DOHH2 (cell line): ENCODE measurements around the gene TNFRSF19.

ENCODE experiments used
- H3F3A ChIP-seq: fragments of 200-600 bp; sonication (generic), shearing (Covaris generic); 2 replicates; pipeline ENCODE4 v1.6.0; 2016; ENCODE audit warnings: antibody characterized with exemption, mild to moderate bottlenecking; ENCODE audit not compliant: control insufficient read depth, insufficient read depth
- H3K27ac ChIP-seq: fragments of 200-600 bp; sonication (generic); 2 replicates; pipeline ENCODE4 v1.5.1; 2014; ENCODE audit warnings: low read depth, mild to moderate bottlenecking, low read length, moderate library complexity
- H3K27me3 ChIP-seq: fragments of 200-600 bp; sonication (generic); 2 replicates; pipeline ENCODE4 v1.6.1; 2014; ENCODE audit warnings: mild to moderate bottlenecking, low read length, mixed read lengths; ENCODE audit not compliant: control insufficient read depth
- H3K36me3 ChIP-seq: fragments of 200-600 bp; sonication (generic); 2 replicates; pipeline ENCODE4 v1.6.1; 2014; ENCODE audit warnings: mild to moderate bottlenecking, low read length, moderate library complexity, mixed read lengths; ENCODE audit not compliant: control insufficient read depth
- H3K4me1 ChIP-seq: fragments of 200-600 bp; sonication (generic); 2 replicates; pipeline ENCODE4 v1.6.1; 2014; ENCODE audit warnings: mild to moderate bottlenecking, low read length, mixed read lengths; ENCODE audit not compliant: control insufficient read depth
- H3K4me2 ChIP-seq: fragments of 200-600 bp; sonication (generic); 2 replicates; pipeline ENCODE4 v1.6.0; 2014; ENCODE audit warnings: mild to moderate bottlenecking, low read length, moderate library complexity
- H3K4me3 ChIP-seq: fragments of 200-600 bp; sonication (generic); 2 replicates; pipeline ENCODE4 v1.5.1; 2014; ENCODE audit warnings: mild to moderate bottlenecking, low read length, mixed read lengths
- H3K79me2 ChIP-seq: fragments of 200-600 bp; sonication (generic); 2 replicates; pipeline ENCODE4 v1.6.1; 2014; ENCODE audit warnings: mild to moderate bottlenecking, low read length, mixed read lengths; ENCODE audit not compliant: control insufficient read depth
- H3K9me2 ChIP-seq: fragments of 200-600 bp; sonication (generic); replicated peaks from 2 replicates; pipeline ENCODE4 v1.6.1; 2014; ENCODE audit warnings: mild to moderate bottlenecking, low read length, mixed read lengths; ENCODE audit not compliant: control insufficient read depth
- H3K9me3 ChIP-seq: fragments of 200-600 bp; sonication (generic); 2 replicates; pipeline ENCODE4 v1.6.1; 2014; ENCODE audit warnings: antibody characterized with exemption, low read length, mixed read lengths; ENCODE audit not compliant: control insufficient read depth, insufficient read depth
- H4K20me1 ChIP-seq: fragments of 200-600 bp; sonication (generic); 2 replicates; pipeline ENCODE4 v1.6.0; 2014; ENCODE audit warnings: low read depth, mild to moderate bottlenecking, antibody characterized with exemption, low read length, moderate library complexity; ENCODE audit not compliant: control insufficient read depth, insufficient read depth
- CTCF ChIP-seq: fragments of 200-600 bp; sonication (generic); IDR thresholded peaks from one replicate; pipeline ENCODE4 v1.5.1; 2014; ENCODE audit warnings: antibody characterized with exemption, mild to moderate bottlenecking, low read depth, low read length; ENCODE audit not compliant: poor library complexity, severe bottlenecking
- EZH2phosphoT487 ChIP-seq: fragments of 200-600 bp; sonication (generic); IDR thresholded peaks from 2 replicates; pipeline ENCODE4 v1.6.1; 2017; ENCODE audit warnings: borderline replicate concordance, mild to moderate bottlenecking, antibody characterized with exemption, low read length, moderate library complexity, mixed read lengths

Gene TNFRSF19

DNA sequence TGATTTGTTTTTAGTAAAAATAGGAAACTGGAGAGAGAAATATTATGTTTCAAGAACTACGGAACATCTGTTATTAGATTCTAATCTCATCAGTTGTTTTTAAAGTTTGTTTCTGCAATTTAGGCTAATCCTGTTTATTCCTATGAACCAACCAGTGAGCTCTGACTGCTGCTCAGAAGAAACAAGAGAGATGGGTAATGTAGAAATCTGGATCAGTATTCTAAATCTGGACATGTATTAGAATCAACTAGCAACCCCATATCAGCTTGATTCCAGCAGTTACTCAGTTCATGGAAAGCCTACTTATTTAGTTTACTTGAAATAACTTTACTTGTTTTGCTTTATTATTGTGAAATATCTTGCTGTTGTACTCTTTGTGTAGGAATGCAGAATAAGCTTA lies 115.2 kb downstream of the TNFRSF19 start:
- Histone ChIP-seq H3K9me2 (no peaks in the 10 kb centered on the region), H3K27me3 (no peaks in the 10 kb centered on the region)

DNA sequence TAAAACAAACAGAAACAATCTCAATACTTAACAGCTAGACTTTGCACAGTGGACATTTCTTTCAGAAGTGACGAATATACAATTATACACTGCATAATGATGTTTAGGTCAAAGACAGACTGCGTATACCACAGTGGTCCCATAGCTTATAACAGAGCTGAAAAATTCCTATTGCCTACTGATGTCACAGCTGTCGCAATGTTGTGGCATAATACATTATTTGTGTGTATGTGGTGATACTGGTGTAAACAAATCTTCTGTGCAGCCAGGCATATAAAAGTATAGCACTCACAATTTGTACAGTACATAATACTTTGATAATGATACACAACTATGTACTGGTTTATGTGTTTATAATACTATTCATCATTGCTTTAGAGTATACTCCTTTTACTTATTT lies 116.7 kb downstream of the TNFRSF19 start:
- Histone ChIP-seq H3K79me2 (no peaks in the 10 kb centered on the region), H4K20me1 (no peaks in the 10 kb centered on the region), H3K4me2 (no peak overlapping the region), H3K9me3 (no peaks in the 10 kb centered on the region), H3K9me2 (no peaks in the 10 kb centered on the region), H3K4me1 (no peaks in the 10 kb centered on the region), H3K27ac (no peak overlapping the region), H3F3A (no peaks in the 10 kb centered on the region), H3K36me3 (no peaks in the 10 kb centered on the region), H3K27me3 (no peaks in the 10 kb centered on the region), H3K4me3 (no peak overlapping the region)
- TF ChIP-seq CTCF (no peak), EZH2phosphoT487 (no peak)

More for the DNA sequence above, 115.2 kb downstream of the TNFRSF19 start:
- H4K20me1 ChIP-seq: no peaks in the 10 kb centered on the region
- TF ChIP-seq EZH2phosphoT487 (no peak), CTCF (no peak)
- H3K4me1 ChIP-seq: no peaks in the 10 kb centered on the region
- no peaks in the 10 kb centered on the region for H3K9me3 ChIP-seq
- no peaks in the 10 kb centered on the region for H3K36me3 ChIP-seq
- no peaks in the 10 kb centered on the region for H3F3A ChIP-seq
- no peak overlapping the region for H3K27ac ChIP-seq
- H3K4me3 ChIP-seq: no peak overlapping the region
- H3K79me2 ChIP-seq: no peaks in the 10 kb centered on the region
- no peak overlapping the region for H3K4me2 ChIP-seq

GRCh38 chr13:23687614-23688013 lies 117.4 kb downstream of the TNFRSF19 start:
- Histone ChIP-seq H3K36me3 (no peaks in the 10 kb centered on the region), H3K4me1 (no peaks in the 10 kb centered on the region), H3K4me3 (no peak overlapping the region), H3K79me2 (no peaks in the 10 kb centered on the region), H4K20me1 (no peaks in the 10 kb centered on the region), H3K9me3 (no peaks in the 10 kb centered on the region), H3F3A (no peaks in the 10 kb centered on the region), H3K27ac (no peak overlapping the region), H3K9me2 (no peaks in the 10 kb centered on the region), H3K4me2 (no peak overlapping the region), H3K27me3 (no peaks in the 10 kb centered on the region)
- TF ChIP-seq EZH2phosphoT487: no peak
- TF ChIP-seq CTCF: no peak

GRCh38 chr13:23688336-23688735 lies 118.1 kb downstream of the TNFRSF19 start:
- Histone ChIP-seq H3K4me3 (no peak overlapping the region), H3K27me3 (no peaks in the 10 kb centered on the region), H3F3A (no peaks in the 10 kb centered on the region), H3K9me3 (no peaks in the 10 kb centered on the region), H3K27ac (no peak overlapping the region), H3K4me2 (no peak overlapping the region), H4K20me1 (no peaks in the 10 kb centered on the region), H3K36me3 (no peaks in the 10 kb centered on the region), H3K79me2 (no peaks in the 10 kb centered on the region), H3K4me1 (no peaks in the 10 kb centered on the region), H3K9me2 (no peaks in the 10 kb centered on the region)
- TF ChIP-seq EZH2phosphoT487 (no peak), CTCF (no peak)
